ENCODE data around the gene VAMP5. TPM values are rescaled to one million over a fixed set of nuclear protein-coding genes. Genes with fewer than 3 reads are reported as not detected.

The VAMP5 gene
- total RNA-seq, 1 donor from 2014 or later = not detected

DNA sequence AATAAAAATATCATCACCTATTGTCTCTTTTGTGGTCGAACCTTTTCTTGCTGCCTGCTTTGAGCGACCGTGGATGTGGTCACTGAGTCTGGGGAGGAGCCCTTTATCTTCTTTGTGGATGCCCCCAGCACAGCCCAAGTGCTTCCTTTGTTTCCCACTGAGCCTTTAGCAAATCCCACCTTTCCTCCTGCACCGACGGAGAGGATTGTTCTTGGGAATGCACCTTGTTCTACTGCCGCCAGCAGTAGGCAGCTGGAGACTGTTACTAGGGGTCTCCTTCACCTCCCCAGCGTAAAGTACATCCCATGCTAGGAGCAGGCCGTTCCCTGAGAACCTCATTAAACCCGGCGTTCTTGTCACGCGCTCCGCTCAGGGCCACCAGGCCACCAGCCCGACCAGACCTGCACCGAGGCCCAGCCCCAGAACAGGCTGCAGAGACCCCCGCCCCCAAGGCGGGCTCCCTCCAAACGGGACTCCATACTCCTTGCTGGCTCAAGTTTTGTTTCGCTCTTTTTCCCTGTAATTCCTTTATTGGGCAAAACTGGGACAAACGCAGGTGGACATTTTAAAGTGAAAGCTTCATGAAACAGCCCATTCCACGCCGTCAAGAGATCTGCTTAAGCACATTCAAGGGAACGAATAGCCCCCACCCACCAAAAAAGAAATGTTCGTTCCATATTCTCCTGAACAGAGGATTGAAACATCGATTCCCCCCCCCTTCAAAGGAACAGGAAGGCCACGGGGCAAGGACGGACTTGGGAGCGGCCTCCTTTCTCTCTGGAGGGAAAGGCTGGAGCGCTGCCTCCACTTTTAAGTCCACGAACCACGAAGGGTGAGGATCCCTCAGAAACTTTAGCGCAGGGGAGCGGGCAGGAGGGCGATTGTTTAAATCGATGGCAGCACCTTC, 46.4 kb upstream of the VAMP5 start:
- Histone ChIP-seq H3K36me3 (peaks cover 23% of the 10 kb centered on the region), H3K4me1 (peaks cover 40% of the 10 kb centered on the region), H3K27ac (peak overlapping the region; percentile 100), H4K20me1 (ENCODE audit: low read depth) (peaks cover 35% of the 10 kb centered on the region), H3K27me3 (no peaks in the 10 kb centered on the region), H3K4me2 (peak overlapping the region; percentile 89), H2AFZ (replicated peaks) (peak overlapping the region; percentile 44), H3K9me3 (ENCODE audit: low read depth) (no peaks in the 10 kb centered on the region), H3K79me2 (ENCODE audit: low read depth) (peaks cover 61% of the 10 kb centered on the region), H3K4me3 (peak overlapping the region; percentile 72), H3K9ac (peak overlapping the region; percentile 98), H3F3A (ENCODE audit: low read depth) (peaks cover 45% of the 10 kb centered on the region)
- H3K27ac Mint-ChIP-seq = peak overlapping the region; percentile 100
- peaks cover 3% of the 10 kb centered on the region for H3K27me3 Mint-ChIP-seq (ENCODE audit: insufficient read depth, low read depth)
- TF ChIP-seq, protein P1, sequence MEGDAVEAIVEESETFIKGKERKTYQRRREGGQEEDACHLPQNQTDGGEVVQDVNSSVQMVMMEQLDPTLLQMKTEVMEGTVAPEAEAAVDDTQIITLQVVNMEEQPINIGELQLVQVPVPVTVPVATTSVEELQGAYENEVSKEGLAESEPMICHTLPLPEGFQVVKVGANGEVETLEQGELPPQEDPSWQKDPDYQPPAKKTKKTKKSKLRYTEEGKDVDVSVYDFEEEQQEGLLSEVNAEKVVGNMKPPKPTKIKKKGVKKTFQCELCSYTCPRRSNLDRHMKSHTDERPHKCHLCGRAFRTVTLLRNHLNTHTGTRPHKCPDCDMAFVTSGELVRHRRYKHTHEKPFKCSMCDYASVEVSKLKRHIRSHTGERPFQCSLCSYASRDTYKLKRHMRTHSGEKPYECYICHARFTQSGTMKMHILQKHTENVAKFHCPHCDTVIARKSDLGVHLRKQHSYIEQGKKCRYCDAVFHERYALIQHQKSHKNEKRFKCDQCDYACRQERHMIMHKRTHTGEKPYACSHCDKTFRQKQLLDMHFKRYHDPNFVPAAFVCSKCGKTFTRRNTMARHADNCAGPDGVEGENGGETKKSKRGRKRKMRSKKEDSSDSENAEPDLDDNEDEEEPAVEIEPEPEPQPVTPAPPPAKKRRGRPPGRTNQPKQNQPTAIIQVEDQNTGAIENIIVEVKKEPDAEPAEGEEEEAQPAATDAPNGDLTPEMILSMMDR (IDR thresholded peaks at IDR 0.05) = no peak
- TF ChIP-seq EZH2 (IDR thresholded peaks at IDR 0.05) (no peak), EZH2phosphoT487 (IDR thresholded peaks at IDR 0.05) (no peak)
- peak overlapping the region; percentile 97 for H3K4me3 Mint-ChIP-seq
- peak; percentile 75 for DNase-seq (ENCODE audit: low spot score)
- peaks cover 27% of the 10 kb centered on the region for H3K36me3 Mint-ChIP-seq
- H3K9me3 Mint-ChIP-seq = no peaks in the 10 kb centered on the region
- peaks cover 48% of the 10 kb centered on the region for H3K4me1 Mint-ChIP-seq

DNA sequence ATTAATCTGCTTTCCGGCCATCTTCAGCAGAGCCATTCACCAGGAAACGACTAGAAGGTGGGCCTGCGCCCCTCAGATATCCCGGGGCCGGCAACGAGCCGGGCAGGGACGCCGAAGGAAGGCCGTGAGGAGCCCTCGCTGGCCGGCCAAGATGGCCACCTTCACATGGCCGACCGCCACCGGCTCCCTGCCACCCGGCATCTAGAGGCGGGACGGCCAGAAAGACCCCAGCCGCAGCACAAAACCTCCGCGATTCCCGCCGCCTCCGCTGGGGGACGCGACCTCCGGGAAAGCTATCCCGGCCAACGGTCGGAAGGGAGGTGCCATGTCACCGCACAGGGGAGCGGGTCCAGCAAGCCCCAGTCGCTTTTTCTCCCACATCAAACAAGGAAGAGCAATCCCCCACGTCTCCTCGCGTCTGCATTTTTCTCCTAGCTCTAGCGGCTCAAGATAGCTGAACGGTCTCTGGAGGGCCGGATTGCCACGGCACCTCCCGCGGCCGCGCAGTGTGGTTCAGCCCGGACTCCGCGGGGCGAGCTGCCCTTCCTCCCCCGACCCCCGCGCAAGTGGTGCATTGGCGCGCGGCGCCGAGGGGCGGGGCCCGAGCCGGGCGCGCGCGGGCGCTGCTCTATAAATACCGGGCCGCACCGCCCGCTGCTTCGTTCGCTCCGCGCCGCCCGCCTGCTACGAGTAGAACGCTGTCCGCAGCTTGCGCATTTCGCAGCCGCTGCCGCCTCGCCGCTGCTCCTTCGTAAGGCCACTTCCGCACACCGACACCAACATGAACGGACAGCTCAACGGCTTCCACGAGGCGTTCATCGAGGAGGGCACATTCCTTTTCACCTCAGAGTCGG, 45.5 kb upstream of the VAMP5 start, which contains the start of gene MAT2A:
MAT2A (plus strand) TSS at position 662 of the 854 bp plus-strand sequence; CDS start at position 782, 120 bp downstream.
- H3K9ac ChIP-seq = peak within 1 kb of the TSS; percentile 98
- peaks cover 30% of the 10 kb centered on the region for H3K36me3 ChIP-seq
- H3K9me3 Mint-ChIP-seq = no peaks in the 10 kb centered on the region
- peaks cover 69% of the 10 kb centered on the region for H3K79me2 ChIP-seq (ENCODE audit: low read depth)
- H3K4me3 ChIP-seq = peak within 1 kb of the TSS; percentile 72
- H3K27me3 ChIP-seq = no peaks in the 10 kb centered on the region
- peaks cover 33% of the 10 kb centered on the region for H3K36me3 Mint-ChIP-seq
- peak; percentile 97 for DNase-seq (ENCODE audit: low spot score)
- peak within 1 kb of the TSS; percentile 89 for H3K4me2 ChIP-seq
- H2AFZ ChIP-seq (replicated peaks) = peak within 1 kb of the TSS; percentile 75
- peaks cover 3% of the 10 kb centered on the region for H3K27me3 Mint-ChIP-seq (ENCODE audit: insufficient read depth, low read depth)
- H3K27ac ChIP-seq = peak within 1 kb of the TSS; percentile 100
- TF ChIP-seq, protein P1 (IDR thresholded peaks at IDR 0.05) = peak; percentile 78
- TF ChIP-seq EZH2phosphoT487 (IDR thresholded peaks at IDR 0.05) (no peak), EZH2 (IDR thresholded peaks at IDR 0.05) (no peak)
- H3K4me1 Mint-ChIP-seq = peaks cover 55% of the 10 kb centered on the region
- H3K4me3 Mint-ChIP-seq = peak within 1 kb of the TSS; percentile 97
- H3K9me3 ChIP-seq (ENCODE audit: low read depth) = no peaks in the 10 kb centered on the region
- peak within 1 kb of the TSS; percentile 100 for H3K27ac Mint-ChIP-seq
- H4K20me1 ChIP-seq (ENCODE audit: low read depth) = peaks cover 44% of the 10 kb centered on the region
- peaks cover 43% of the 10 kb centered on the region for H3K4me1 ChIP-seq
- peaks cover 54% of the 10 kb centered on the region for H3F3A ChIP-seq (ENCODE audit: low read depth)

DNA sequence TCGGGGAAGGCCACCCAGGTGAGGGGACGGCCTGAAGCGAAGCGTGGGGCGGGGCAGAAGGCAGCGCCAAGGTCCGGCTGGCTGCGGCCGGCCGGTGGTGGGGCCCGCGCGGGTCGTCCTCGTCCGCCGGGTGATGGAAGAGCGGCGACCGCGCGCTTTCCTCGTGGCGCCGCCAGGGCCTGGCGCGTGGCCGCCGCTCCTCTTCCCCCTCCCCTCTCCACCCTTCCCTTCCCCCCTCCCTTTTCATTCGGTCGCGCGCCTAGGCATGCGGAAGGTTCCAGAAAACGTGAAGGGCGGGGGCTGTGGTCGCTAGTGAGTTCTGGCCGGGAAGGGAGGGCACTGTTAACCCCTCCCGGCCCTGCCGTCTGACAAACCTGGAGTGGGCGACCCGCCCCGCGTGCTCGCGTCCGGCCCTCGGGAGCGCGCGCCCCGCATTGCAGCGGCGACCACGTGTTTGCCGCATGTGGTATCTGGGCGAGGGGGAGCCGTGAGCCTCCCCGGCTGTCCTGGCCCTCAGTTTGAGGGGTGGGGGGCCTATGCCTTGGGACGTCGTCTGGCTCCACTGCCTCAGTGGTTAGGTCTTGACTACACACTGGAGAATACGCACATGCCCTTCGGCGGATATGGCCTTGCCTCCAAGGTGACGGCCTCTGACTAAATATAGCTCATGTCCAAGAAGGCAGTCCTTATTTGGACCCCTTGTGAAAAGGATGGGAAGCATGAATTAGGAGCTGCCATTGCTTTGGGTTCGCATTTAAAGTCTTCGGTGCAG, 44.7 kb upstream of the VAMP5 start:
- Histone ChIP-seq H3K36me3 (peaks cover 30% of the 10 kb centered on the region), H3K4me1 (peaks cover 43% of the 10 kb centered on the region), H3K27me3 (no peaks in the 10 kb centered on the region), H3K4me2 (peak overlapping the region; percentile 89), H3F3A (ENCODE audit: low read depth) (peaks cover 60% of the 10 kb centered on the region), H3K79me2 (ENCODE audit: low read depth) (peaks cover 69% of the 10 kb centered on the region), H3K9ac (peak overlapping the region; percentile 98), H3K9me3 (ENCODE audit: low read depth) (no peaks in the 10 kb centered on the region), H4K20me1 (ENCODE audit: low read depth) (peaks cover 49% of the 10 kb centered on the region), H3K27ac (peak overlapping the region; percentile 100), H2AFZ (replicated peaks) (no peak overlapping the region), H3K4me3 (peak overlapping the region; percentile 72)
- peak overlapping the region; percentile 97 for H3K4me3 Mint-ChIP-seq
- no peaks in the 10 kb centered on the region for H3K9me3 Mint-ChIP-seq
- TF ChIP-seq, protein P1 (IDR thresholded peaks at IDR 0.05) = peak; percentile 4
- no peak for TF ChIP-seq EZH2 (IDR thresholded peaks at IDR 0.05)
- peaks cover 62% of the 10 kb centered on the region for H3K4me1 Mint-ChIP-seq
- H3K27ac Mint-ChIP-seq = peak overlapping the region; percentile 96
- H3K36me3 Mint-ChIP-seq = peaks cover 39% of the 10 kb centered on the region
- DNase-seq (ENCODE audit: low spot score) = no peak
- peaks cover 3% of the 10 kb centered on the region for H3K27me3 Mint-ChIP-seq (ENCODE audit: insufficient read depth, low read depth)
